ENCODE results near the gene GGNBP2. TPM values are rescaled to one million over a fixed set of nuclear protein-coding genes. Genes with fewer than 3 reads are reported as not detected.

The GGNBP2 gene
- 46.2 and 48.3 TPM in 2 replicates for total RNA-seq

GRCh38 chr17:36544307-36545076 is at the start of gene GGNBP2:
GGNBP2 (plus strand) TSS chr17:36544919; CDS start chr17:36545725, 806 bp downstream.

DNA sequence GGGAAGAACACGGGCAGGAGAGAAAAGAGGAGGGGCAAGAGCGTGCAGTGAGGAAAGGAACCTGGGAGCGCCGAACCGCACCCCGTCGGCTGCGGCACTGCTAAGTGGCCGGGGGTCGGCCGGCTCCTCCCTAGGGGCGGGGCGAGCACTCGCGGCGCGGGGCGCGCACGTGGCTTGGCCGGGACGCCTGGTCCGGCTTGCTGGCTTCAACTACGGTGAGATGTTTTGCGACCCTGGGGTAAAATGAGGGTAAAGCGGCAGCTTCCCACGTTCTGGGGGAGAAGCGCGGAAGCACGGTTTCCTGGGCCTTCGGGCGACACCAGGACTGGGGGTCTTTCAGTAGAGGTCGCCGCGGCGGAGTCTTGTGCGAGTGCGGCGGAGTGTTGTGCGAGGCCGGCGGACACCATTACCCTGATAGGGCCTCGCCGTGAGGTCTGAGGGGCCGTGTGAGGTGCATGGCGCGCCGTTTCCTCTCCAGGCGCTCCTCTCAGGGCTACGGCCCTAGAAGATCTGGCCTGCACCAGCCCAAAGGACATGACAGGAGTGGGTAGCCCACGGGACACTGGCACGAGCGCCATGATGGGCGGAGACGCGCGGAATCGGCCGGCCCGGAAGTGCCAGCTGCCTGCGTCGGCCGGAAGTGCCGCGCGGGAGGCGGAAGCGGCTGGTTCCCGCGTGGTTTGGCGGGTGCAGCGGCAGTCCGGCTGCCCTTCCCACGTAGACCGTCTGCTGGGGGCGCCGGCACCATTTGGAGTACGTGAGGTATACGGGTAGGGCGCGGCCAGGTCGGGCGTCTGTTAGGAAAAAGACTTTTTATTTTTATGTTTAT is 9.7 kb upstream of the GGNBP2 start, which contains the start of the genes MYO19 and PIGW:
Gene MYO19, minus strand, starts transcription at position 29 of the 829 bp plus-strand sequence. CDS start 2,330 bp downstream, outside the sequence.
Gene PIGW, plus strand, starts transcription at position 148 of the 829 bp plus-strand sequence. CDS start 2,115 bp downstream, outside the sequence.

DNA sequence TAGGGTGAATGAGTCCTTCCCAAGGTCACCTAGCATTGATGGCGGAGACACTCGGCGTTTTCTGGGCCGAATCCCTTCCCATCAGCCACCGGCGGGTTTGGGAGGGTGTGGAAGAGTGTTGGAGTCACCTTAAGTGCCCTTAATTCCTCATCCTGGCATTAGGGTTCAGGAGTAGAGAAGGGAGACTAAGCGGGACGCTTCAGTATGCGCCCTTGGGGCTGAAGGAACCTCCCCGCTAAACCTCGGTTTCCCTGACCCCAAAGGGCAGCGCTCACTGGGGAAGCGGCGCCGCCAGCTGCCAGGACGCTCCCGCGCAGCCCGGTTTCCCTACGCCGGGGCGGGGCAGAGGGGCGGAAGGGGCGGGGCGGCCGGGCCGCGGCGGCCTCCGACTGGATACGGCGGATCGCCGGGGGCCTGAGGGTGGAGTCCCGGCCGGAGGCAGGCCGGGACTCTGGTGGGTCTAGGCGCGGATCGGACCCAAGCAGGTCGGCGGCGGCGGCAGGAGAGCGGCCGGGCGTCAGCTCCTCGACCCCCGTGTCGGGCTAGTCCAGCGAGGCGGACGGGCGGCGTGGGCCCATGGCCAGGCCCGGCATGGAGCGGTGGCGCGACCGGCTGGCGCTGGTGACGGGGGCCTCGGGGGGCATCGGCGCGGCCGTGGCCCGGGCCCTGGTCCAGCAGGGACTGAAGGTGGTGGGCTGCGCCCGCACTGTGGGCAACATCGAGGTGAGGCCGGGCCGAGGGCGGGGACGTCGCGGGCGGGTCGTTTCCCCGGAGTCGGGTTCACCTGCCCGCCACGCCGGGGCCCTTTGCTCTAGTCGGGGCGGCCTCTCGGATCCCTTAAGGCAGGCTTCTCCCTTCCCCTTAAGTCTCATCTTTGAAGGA is 47.0 kb downstream of the GGNBP2 start, which contains the start of gene DHRS11:
Gene DHRS11, plus strand, starts transcription at position 446 of the 882 bp plus-strand sequence. Its CDS starts 131 bp downstream, at position 577.

DNA sequence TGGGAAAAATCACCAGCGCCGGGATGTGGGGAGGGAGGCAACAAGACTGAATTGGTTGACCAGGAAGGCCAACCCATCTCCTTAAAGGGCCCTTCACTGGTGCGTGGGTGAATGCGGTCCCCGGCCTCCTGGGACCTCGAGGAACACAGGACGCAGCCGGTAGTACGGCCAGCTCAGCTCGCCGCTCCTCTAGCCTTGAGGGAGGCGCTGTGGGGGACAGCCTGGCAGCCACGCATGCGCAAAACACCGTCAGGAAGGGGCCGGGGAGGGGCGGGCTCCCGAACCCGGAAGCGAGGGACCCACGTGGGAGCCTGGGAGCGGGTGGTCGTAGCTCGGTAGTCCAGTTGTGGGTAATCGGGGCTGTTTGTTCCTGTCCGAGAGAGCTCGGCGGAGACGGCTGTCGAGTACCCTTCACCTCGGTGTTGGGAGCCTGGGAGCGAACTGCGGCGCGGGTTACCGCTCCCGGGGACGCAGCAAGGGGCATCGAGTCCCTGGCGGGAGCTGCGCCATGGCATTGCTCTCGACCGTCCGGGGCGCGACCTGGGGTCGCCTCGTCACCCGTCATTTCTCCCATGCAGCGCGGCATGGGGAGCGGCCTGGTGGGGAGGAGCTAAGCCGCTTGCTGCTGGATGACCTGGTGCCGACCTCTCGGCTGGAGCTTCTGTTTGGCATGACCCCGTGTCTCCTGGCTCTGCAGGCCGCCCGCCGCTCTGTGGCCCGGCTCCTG is 56.7 kb downstream of the GGNBP2 start, which contains the start of gene MRM1:
Gene MRM1, plus strand, starts transcription at position 281 of the 727 bp plus-strand sequence. Its CDS starts 228 bp downstream, at position 509.

Other genes with a start within 250 kb of the GGNBP2 start
- not detected in 2 replicates for gene TBC1D3G, start 221.0 kb upstream of the GGNBP2 start, total RNA-seq
- not detected in 2 replicates for gene TBC1D3H, start 156.5 kb upstream of the GGNBP2 start, total RNA-seq
- 17.4 and 20.9 TPM in 2 replicates for gene ZNHIT3, start 58.2 kb upstream of the GGNBP2 start, total RNA-seq
- gene MYO19, start 10.1 kb upstream of the GGNBP2 start, total RNA-seq: 38.6 and 64.4 TPM in 2 replicates
- gene PIGW, start 9.9 kb upstream of the GGNBP2 start, total RNA-seq: 3.7 and 12.3 TPM in 2 replicates
- 4.2 and 9.2 TPM in 2 replicates for gene DHRS11, start 47.0 kb downstream of the GGNBP2 start, total RNA-seq
- 6.5 and 7.9 TPM in 2 replicates for gene MRM1, start 56.7 kb downstream of the GGNBP2 start, total RNA-seq

All from regular cardiac myocyte (primary cell).